ENCODE results near the gene PRPF19. TPM values are rescaled to one million over a fixed set of nuclear protein-coding genes. Genes with fewer than 3 reads are reported as not detected.

The PRPF19 gene
- total and polyA plus RNA-seq, 2 of the 13 experiments (the other 11 are each of a cell fraction or from before 2014, with no cell fraction given) = 27.4 to 91.1 TPM

DNA sequence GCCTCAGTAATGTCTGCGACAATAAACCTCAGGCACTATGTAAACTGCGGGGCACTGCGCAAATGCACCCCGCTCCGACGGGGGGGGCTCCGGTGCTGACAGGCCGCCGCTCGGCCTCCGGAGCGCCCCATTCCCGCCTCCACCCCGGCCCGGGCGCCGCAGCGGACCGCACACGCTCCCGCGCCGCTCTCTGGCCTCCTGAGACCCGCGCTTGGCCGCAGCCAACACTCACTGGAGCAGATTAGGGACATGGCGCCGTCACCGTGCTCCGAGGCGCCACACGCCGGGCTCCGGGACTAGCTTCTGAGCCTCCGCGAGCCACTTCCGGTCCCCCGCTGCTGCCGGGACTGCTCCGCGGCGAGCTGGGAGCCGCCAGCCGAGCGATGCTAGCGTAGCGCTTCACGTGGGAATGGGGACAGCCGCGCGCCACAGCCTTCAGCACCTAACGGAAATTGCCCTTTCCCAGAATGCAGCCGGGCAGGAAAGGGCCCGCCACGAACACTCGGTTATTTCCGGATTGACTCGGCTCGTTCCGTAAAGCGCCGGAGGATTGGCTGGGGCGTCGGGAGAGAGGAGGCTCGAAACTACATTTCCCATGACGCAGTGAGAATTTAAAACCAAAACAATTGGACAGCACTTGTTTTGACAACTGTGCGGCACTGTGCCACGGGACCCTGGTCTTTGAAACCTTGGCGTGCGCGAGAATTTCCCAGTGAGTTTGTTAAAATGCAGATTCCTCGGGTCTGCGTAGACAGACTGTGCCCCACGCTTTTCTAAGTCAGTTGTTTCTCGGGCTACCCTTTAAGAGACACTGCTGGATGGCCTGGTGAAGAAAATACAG, at the start of gene PRPF19 (continued):
- TF ChIP-seq SOX6 (IDR thresholded peaks at IDR 0.05) (no peak), SOX6 (CRISPR knock-in tag; IDR thresholded peaks at IDR 0.05) (no peak; the same call in 1 of the 2 replicates), YEATS2 (CRISPR knock-in tag; IDR thresholded peaks at IDR 0.05; ENCODE audit: borderline replicate concordance) (peak; percentile 99), TEAD2 (CRISPR knock-in tag; IDR thresholded peaks at IDR 0.05) (no peak), ONECUT2 (CRISPR knock-in tag; IDR thresholded peaks at IDR 0.05) (no peak), PAF1 (CRISPR knock-in tag; IDR thresholded peaks at IDR 0.05) (no peak), RXRA (CRISPR knock-in tag; IDR thresholded peaks at IDR 0.05) (no peak; the same call in 1 of the 2 replicates), KDM4B (CRISPR knock-in tag; IDR thresholded peaks at IDR 0.05) (no peak; the same call in 1 of the 2 replicates), TP53 (CRISPR knock-in tag; conservative IDR thresholded peaks at IDR 0.05) (no peak), SSRP1 (CRISPR knock-in tag; IDR thresholded peaks at IDR 0.05) (no peak), SMAD3 (CRISPR knock-in tag; IDR thresholded peaks at IDR 0.05) (no peak), ZNF510 (CRISPR knock-in tag; IDR thresholded peaks at IDR 0.05; ENCODE audit: low read depth) (peak; percentile 69; the same call in 1 of the 2 replicates), IRF2 (CRISPR knock-in tag; IDR thresholded peaks at IDR 0.05) (peak; percentile 89), ZNF235 (CRISPR knock-in tag; IDR thresholded peaks at IDR 0.05; ENCODE audit: borderline replicate concordance) (no peak)
- TF ChIP-seq, protein P1, sequence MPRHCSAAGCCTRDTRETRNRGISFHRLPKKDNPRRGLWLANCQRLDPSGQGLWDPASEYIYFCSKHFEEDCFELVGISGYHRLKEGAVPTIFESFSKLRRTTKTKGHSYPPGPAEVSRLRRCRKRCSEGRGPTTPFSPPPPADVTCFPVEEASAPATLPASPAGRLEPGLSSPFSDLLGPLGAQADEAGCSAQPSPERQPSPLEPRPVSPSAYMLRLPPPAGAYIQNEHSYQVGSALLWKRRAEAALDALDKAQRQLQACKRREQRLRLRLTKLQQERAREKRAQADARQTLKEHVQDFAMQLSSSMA (CRISPR knock-in tag; IDR thresholded peaks at IDR 0.05) = no peak
- TF ChIP-seq, protein P2, sequence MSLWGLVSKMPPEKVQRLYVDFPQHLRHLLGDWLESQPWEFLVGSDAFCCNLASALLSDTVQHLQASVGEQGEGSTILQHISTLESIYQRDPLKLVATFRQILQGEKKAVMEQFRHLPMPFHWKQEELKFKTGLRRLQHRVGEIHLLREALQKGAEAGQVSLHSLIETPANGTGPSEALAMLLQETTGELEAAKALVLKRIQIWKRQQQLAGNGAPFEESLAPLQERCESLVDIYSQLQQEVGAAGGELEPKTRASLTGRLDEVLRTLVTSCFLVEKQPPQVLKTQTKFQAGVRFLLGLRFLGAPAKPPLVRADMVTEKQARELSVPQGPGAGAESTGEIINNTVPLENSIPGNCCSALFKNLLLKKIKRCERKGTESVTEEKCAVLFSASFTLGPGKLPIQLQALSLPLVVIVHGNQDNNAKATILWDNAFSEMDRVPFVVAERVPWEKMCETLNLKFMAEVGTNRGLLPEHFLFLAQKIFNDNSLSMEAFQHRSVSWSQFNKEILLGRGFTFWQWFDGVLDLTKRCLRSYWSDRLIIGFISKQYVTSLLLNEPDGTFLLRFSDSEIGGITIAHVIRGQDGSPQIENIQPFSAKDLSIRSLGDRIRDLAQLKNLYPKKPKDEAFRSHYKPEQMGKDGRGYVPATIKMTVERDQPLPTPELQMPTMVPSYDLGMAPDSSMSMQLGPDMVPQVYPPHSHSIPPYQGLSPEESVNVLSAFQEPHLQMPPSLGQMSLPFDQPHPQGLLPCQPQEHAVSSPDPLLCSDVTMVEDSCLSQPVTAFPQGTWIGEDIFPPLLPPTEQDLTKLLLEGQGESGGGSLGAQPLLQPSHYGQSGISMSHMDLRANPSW (CRISPR knock-in tag; IDR thresholded peaks at IDR 0.05; ENCODE audit: borderline replicate concordance) = no peak
- TF ChIP-seq, protein P3, sequence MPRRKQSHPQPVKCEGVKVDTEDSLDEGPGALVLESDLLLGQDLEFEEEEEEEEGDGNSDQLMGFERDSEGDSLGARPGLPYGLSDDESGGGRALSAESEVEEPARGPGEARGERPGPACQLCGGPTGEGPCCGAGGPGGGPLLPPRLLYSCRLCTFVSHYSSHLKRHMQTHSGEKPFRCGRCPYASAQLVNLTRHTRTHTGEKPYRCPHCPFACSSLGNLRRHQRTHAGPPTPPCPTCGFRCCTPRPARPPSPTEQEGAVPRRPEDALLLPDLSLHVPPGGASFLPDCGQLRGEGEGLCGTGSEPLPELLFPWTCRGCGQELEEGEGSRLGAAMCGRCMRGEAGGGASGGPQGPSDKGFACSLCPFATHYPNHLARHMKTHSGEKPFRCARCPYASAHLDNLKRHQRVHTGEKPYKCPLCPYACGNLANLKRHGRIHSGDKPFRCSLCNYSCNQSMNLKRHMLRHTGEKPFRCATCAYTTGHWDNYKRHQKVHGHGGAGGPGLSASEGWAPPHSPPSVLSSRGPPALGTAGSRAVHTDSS (CRISPR knock-in tag; conservative IDR thresholded peaks at IDR 0.05) = no peak
- TF ChIP-seq, protein P4, sequence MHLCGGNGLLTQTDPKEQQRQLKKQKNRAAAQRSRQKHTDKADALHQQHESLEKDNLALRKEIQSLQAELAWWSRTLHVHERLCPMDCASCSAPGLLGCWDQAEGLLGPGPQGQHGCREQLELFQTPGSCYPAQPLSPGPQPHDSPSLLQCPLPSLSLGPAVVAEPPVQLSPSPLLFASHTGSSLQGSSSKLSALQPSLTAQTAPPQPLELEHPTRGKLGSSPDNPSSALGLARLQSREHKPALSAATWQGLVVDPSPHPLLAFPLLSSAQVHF (CRISPR knock-in tag; IDR thresholded peaks at IDR 0.05) = no peak
- TF ChIP-seq, protein P5, sequence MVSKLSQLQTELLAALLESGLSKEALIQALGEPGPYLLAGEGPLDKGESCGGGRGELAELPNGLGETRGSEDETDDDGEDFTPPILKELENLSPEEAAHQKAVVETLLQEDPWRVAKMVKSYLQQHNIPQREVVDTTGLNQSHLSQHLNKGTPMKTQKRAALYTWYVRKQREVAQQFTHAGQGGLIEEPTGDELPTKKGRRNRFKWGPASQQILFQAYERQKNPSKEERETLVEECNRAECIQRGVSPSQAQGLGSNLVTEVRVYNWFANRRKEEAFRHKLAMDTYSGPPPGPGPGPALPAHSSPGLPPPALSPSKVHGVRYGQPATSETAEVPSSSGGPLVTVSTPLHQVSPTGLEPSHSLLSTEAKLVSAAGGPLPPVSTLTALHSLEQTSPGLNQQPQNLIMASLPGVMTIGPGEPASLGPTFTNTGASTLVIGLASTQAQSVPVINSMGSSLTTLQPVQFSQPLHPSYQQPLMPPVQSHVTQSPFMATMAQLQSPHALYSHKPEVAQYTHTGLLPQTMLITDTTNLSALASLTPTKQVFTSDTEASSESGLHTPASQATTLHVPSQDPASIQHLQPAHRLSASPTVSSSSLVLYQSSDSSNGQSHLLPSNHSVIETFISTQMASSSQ (IDR thresholded peaks at IDR 0.05; ENCODE audit: low read depth) = no peak
- TF ChIP-seq, protein P5 (CRISPR knock-in tag; IDR thresholded peaks at IDR 0.05; ENCODE audit: borderline replicate concordance) = peak; percentile 73; the same call in 1 of the 2 replicates

Measured in HepG2 (cell line).